HG02759 (cell line): ENCODE data around the gene COQ8B.
"Not testable (repeated sequence)": the region's sequence is repeated elsewhere in the genome, so short reads cannot be mapped to it uniquely, and the experiment has no call there.

Source experiments
- ATAC-seq: cut with Tn5 transposase; IDR thresholded peaks from one replicate; pipeline ENCODE4 v1.9.1; 2021; ENCODE audit warnings: mild to moderate bottlenecking, moderate library complexity; ENCODE audit not compliant: unreplicated experiment

The COQ8B gene

GRCh38 chr19:40716482-40717324 lies at the start of gene COQ8B, which contains the start of gene ITPKC:
Gene COQ8B (minus strand): TSS chr19:40716886. CDS start chr19:40714632, 2,254 bp downstream.
Gene ITPKC (plus strand): TSS chr19:40717112. CDS start chr19:40717136, 24 bp downstream.
- ATAC-seq: peak; percentile 65

- ATAC-seq: not testable (repeated sequence)
Measured at GRCh38 chr19:40766385-40766784, 49.7 kb upstream of the COQ8B start.

DNA sequence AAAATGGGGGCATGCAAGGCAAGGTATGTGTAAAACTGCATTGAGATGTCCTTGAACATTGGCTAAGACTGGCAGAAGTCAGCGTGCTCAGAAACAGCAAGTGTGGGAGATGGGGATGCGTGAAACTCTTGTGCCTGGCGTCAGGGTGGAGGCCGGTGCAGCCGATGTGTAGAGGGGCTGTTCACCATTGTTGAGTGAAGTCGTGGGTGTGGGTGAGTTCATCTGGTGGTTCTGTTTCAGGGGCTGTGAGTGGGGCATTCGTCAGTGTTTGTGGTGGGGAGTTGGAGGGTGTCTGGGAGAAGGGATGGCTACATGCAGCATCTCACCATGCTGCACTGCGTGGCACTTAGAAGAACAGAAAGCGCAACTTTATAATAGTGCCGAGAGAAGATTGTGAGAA lies 47.3 kb upstream of the COQ8B start:
- ATAC-seq: no peak

DNA sequence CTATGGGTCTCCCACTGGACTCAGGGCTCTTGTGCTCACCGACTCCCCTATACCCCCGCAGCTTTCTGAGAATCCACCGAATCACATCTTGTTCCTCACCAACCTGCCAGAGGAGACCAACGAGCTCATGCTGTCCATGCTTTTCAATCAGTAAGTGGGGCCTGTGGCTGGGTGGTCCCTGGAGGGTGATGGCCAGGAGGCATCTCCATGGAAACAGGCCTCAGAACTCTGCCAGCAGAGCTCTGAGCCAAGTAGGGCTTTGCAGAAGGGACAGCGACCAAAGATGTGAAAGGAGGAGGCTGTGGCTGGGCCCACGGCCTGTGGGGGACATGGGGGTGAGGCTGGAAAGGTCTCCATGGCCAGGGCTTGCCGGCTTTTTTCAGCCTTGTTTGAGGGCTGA lies 46.8 kb upstream of the COQ8B start:
- ATAC-seq: no peak

GRCh38 chr19:40762754-40763470 lies 46.2 kb upstream of the COQ8B start:
- no peak for ATAC-seq

DNA sequence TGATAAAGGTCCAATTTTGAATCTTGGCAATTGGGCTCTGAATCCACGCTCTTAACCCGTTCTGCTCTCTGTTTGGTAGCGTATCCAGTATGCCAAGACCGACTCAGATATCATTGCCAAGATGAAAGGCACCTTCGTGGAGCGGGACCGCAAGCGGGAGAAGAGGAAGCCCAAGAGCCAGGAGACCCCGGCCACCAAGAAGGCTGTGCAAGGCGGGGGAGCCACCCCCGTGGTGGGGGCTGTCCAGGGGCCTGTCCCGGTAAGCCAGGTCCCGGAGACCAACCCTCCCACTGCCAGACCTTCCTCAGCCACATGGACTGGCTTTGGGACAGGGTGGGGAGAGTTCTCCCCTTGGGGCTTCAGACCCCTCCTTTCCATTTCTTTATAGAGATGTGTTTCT lies 42.7 kb upstream of the COQ8B start:
- no peak for ATAC-seq

DNA sequence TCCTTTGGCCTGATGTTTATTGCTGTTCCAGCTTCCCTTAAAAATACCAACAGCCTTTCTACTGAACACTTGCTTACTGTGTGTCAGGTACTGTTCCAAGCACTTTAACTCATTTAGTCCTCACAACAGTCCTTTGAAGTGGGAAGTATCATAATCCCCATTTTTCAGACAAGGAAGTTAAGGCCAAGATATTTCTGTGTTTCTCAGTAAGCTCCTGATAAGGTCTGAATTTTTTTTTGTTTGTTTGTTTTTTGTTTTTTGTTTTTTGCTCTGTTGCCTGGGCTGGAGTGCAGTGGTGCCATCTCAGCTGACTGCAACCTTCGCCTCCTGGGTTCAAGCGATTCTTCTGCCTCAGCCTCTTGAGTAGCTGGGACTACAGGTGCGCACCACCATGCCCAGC lies 41.8 kb upstream of the COQ8B start:
- no peak for ATAC-seq

DNA sequence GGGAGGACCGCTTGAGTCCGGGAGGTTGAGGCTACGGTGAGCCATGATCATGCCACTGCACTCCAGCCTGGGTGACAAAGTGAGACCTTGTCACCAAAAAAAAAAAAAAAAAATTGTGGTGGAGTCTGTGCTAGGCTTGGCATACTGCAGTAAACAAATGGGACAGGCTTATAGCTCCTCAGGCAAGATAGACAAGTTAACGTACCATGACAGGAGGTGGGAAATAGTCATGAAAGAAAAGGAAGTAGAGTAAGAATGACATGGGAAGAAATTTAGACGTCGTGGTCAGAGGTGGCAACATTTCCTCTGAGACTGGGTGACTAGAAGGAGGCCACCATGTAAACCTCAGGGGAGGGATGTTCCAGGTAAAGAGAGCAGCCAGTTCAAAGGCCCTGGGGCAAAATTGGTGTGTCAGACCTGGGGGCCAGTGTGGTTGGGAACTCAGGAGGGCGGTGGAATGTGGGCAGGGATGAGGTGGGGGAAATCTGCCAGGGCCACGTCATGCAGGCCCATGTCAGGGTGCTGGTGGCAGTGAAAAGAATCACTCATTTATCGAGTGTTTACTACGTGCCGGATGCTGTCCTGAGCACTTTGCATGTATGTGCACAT lies 39.9 kb upstream of the COQ8B start:
- no peak for ATAC-seq

DNA sequence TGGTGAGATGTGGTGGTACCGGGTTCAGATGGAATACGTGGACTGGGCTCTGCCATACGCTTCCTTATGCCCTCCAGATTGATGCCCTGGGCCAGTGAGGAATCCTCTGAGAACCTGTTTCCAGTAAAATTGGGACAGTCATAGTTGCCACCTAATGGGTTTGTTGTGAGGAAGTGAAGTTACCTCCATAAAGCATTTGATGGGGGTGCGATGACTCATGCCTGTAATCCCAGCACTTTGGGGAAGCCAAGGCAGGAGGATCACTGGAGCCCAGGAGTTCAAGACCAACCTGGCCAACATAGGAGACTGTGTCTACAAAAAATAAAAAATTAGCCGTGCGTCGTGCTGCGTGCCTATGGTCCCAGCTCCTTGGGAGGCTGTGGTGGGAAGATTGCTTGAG lies 39.1 kb upstream of the COQ8B start:
- ATAC-seq: no peak

DNA sequence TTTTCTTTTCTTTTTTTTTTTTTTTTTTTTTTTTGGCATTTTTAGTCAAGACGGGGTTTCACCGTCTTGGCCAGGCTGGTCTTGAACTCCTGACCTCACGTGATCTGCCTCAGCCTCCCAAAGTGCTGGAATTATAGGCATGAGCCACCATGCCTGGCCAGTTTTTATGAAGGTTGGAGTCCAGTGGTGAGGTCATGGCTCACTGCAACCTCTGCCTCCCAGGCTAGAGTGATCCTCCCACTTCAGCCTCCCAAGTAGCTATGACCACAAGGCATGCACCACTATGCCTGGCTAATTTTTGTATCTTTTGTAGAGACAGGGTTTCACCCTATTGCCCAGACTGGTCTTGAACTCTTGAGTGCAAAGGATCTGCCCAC lies 38.5 kb upstream of the COQ8B start:
- no peak for ATAC-seq

DNA sequence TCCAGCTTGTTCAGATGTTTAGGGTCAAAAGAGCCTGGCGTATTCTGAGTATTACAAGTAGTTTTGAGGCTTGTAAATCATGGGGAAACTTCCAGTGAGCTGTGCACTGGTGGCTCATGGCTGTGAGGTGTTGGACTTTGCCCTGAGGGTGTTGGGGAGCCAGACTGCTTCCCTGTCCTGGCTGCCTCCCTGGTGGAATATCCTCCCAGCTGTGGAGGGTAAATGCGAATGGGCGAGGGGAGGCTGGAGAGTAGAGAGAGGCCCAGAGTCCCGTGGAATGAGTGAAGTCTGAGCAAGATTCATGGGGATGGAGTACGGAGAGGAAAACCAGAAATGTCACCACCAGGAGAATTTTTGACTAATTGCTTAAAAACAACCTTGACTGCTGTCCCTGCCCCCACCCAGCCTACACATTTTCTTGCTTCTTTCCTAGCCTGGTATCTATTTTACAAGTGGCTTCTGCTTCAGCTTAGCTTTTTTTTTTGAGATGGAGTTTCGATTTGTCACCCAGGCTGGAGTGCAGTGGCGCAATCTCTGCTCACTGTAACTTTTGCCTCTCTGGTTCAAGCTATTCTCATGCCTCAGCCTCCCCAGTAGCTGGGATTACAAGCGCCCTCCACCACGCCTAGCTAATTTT lies 38.0 kb upstream of the COQ8B start:
- ATAC-seq: no peak

- no peak for ATAC-seq
Measured at GRCh38 chr19:40752257-40752781, 35.6 kb upstream of the COQ8B start.

DNA sequence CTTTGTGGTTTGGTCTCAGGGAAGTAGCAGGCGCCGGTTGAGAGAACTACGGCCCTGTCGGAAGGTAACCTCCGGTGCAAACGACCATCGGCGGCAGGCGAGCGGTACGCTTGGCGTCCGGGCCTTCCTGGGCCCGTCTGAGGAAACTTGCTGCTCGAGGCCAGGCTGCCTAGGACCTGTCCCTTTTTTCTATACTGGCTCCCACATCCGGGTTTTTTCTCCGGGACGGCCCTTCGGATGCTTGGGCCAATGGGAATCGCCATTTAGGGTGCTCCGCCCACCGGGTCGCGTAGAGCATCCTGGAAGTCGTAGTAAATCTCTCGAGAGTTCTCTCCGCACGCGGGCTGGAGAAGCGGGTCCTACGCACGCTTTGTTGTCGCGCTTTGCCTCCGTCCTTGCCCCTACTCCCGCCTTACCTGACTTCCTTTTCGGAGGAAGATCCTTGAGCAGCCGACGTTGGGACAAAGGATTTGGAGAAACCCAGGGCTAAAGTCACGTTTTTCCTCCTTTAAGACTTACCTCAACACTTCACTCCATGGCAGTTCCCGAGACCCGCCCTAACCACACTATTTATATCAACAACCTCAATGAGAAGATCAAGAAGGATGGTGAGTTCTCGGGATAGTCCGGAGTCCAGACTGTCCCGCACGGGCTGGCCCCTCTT lies 34.3 kb upstream of the COQ8B start, which contains the start of gene SNRPA:
SNRPA (plus strand) TSS at position 330 of the 664 bp plus-strand sequence; CDS start at position 536, 206 bp downstream.
- peak; percentile 67 for ATAC-seq

- peak; percentile 85 for ATAC-seq
Measured at GRCh38 chr19:40750058-40750873, 33.6 kb upstream of the COQ8B start, which contains the start of gene ACTMAP. Gene ACTMAP (minus strand): TSS chr19:40750477. CDS start chr19:40749803, 674 bp downstream.

- ATAC-seq: no peak
Measured at GRCh38 chr19:40747536-40747935, 30.9 kb upstream of the COQ8B start.

DNA sequence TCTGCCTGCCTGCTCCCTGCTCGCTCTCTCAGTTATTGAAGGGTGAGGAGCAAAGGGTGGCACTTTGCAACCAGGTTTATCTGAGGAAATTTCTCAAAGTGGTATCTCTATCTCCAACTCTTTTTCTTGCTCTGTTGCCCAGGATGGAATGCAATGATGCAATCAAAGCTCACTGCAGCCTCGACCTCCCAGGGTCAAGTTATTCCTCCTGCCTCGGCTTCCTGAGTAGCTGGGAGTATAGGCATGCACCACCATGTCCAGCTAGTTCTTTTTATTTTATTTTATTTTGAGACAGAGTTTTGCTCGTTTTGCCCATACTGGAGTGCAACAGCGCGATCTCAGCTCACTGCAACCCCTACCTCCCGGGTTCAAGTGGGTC lies 28.7 kb upstream of the COQ8B start:
- no peak for ATAC-seq

- ATAC-seq: no peak
Measured at GRCh38 chr19:40744554-40745401, 28.1 kb upstream of the COQ8B start.

- ATAC-seq: no peak
Measured at GRCh38 chr19:40743926-40744325, 27.2 kb upstream of the COQ8B start.
